NCI-H2227 treated with DMSO at 0.1 percent for 48 hours (cell line): ENCODE results near the gene PALLD.

Experiments
- DNase-seq: peaks from one replicate; lab custom pipeline; 2025; lab: John Stamatoyannopoulos, UW

Gene PALLD

DNA sequence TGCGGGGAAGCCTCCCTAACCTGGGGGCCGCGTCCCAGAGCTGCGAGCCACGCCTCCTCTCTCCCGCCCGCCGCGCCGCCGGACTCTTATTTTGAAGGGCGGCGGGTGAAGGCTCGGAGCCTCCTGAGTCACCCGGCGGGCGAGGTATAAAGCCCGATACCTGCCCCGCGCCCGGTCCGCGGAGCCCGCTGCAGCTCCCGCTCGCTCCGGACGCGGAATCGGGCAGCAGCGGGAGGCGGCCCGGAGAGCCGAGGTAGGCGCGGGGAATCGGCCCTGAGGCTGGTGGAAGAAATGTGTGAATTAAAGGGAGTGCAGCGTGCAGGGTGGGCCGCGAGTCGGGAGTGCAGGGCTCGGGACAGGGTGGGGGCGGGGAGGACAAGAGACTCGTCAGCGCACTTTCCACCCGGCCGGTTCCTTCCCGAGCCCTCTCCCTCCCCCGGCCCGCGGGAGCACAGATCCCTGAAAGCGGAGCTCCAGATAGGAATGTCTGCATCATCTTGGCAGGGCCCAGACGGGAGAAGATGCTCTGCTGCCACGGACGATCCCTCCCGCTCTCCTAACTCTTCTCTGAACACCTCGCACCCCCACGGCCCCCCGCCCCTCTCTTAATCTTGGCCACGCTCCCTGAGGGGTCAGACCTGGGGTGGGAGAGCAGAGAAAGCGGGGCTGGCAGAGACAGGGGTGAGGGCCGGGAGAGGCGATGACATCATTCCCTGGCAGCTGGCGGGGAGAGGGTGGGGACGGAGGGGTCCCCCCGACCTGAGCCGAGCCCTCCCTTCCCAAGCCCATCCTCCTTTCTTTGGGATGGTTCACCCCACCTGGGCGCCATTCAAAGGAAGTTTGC lies 335.3 kb downstream of the PALLD start:
- DNase-seq, result no peak

DNA sequence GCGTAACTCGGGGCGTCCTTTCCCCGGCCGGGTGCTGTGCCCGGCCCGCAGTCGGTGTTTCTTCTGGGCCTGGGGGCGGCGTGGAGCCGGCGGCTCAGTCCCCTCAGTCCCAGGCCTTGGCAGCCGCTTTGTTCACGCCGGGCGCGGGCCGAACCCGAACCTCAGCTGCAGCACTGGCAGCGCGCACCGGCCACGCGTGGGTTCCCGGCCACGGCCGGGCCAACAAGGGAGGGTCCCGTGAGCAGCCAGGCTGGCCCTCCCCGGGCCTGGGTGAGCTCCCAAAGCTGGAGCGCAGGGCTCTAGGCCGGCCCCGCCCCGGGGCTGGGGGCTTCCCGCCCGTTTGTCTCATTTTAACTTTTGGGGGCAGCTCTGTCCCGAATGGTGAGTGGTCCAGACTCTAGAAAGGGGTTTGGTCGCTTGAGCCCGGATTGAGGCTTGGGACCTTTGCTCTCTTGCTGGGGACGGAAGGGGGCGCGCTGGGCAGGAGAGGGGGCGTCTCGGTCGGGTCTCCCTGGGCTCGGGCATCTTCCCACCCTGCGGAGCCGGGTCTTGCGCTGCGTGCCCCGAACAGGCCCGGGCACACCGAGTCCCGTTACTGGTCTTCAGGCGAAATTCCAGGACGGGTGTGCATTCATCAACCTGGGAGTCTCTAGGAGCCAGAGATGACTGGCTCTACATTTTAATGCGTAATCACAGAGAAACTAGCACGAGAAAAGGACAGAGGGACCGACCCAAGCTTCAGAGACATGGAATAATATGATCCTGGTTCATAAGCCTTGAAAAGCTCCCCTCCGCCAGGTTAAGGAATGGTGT lies 336.1 kb downstream of the PALLD start:
- DNase-seq, result no peak

DNA sequence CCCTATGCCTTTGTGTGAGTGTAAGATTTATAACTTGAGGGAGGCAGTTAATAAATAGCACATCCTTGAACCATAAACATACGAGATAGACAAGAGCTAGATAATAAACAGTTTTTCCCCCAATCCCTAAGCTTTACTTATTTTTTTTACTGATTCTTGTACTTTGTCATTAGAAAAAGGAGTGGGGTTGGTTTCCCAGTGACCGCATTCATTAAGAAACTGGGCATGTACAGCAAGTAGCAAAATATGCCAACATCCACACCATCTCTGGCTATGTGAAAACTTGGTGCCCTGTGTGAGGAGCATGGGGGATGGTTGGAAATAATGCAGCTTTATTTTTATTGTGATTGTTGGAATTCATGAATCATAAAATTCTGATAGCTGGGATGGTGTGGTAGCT lies 337.0 kb downstream of the PALLD start:
- DNase-seq, result no peak

GRCh38 chr4:168835880-168836454 lies 339.1 kb downstream of the PALLD start:
- DNase-seq, result no peak

- DNase-seq, result no peak
Measured at GRCh38 chr4:168836490-168836889, 339.6 kb downstream of the PALLD start.

DNA sequence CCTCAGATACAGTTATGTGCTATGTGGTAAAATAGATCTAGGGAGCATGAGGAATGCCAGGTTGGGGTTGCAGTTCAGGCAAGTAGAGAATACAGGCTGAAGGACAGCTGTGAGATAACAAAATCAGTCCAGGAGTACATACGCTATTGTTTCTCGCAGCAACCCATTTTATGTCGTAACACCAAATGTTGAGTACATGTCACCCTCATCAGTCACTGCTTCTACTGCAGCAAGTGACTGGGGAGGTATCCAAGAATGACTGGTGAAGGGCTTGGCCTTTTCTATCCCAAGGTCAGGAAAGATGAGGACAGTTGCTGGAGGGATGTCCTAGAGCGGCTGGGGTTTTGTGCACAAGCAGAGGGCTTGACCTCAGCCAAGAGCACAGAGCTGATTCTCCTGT lies 341.1 kb downstream of the PALLD start:
- no peak for DNase-seq

GRCh38 chr4:168839758-168840391 lies 343.0 kb downstream of the PALLD start:
- DNase-seq, result no peak

GRCh38 chr4:168840392-168840763 lies 343.5 kb downstream of the PALLD start:
- DNase-seq, result no peak

DNA sequence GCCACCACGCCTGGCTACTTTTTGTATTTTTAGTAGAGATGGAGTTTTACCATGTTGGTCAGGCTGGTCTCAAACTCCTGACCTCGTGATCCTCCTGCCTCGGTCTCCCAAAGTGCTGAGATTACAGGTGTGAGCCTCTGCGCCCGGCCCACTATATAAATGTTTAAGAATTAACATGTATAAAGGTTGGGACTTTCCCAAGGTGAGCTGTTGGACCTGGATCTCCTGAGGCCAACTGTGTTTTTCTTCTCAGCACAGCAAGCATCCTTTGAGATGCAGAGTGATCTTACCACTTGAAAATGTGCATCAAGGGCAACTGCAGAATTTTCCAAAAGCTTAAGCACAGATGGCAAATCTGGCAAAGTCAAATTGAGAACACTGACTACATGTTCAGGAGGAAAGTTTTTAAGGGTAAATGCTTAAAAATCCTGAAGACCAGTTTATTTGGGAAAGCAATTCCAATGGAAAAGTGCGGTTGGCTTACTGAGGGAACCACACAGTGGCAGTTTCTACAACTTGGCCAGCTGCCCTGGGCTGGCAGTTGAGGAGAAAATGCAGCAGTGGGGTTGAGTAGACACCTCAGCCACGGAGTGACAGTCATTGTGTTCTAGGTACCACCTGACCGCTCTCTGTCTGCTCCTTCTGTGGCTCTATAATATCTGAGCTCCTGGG lies 344.3 kb downstream of the PALLD start:
- no peak for DNase-seq

DNA sequence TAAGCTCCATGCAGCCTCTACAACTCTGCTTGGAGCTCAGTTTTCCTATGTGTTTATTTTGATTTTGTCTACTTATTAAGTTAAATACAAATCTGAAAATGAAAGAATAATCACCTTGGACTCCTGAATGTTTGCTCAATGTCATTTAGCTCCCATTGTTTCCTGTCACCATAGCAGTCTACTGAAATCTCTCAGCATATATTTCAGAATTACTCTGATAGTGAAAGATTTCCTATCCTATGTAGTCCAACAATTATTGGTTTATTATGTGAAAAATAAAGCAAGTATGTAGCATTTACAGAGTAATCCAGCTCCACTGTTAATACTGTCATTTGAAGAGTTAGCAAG lies 344.8 kb downstream of the PALLD start:
- no peak for DNase-seq

GRCh38 chr4:168842186-168842585 lies 345.3 kb downstream of the PALLD start:
- DNase-seq, result no peak

- no peak for DNase-seq
Measured at GRCh38 chr4:168843635-168844034, 346.8 kb downstream of the PALLD start.

GRCh38 chr4:168844353-168845049 lies 347.6 kb downstream of the PALLD start:
- DNase-seq, result no peak

DNA sequence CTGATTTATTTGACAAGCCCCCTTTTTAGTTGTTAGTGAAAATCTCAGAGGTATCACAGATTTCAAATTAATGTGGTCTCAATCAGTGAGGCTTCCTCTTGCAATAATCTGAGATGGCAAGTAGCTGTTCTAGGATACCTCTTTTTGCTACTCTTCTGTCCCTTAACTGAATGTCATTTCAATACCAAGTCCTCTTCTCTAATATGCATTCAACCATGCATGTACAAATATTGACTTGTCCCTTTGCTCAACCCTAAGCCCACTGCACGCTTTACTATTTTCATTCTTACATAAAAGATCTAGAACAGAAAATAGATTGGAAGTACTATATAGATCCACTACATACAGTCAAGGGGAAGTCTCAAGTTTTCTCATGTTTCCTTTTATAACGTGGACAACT lies 349.0 kb downstream of the PALLD start:
- no peak for DNase-seq

GRCh38 chr4:168846414-168846813 lies 349.6 kb downstream of the PALLD start:
- DNase-seq, result no peak

DNA sequence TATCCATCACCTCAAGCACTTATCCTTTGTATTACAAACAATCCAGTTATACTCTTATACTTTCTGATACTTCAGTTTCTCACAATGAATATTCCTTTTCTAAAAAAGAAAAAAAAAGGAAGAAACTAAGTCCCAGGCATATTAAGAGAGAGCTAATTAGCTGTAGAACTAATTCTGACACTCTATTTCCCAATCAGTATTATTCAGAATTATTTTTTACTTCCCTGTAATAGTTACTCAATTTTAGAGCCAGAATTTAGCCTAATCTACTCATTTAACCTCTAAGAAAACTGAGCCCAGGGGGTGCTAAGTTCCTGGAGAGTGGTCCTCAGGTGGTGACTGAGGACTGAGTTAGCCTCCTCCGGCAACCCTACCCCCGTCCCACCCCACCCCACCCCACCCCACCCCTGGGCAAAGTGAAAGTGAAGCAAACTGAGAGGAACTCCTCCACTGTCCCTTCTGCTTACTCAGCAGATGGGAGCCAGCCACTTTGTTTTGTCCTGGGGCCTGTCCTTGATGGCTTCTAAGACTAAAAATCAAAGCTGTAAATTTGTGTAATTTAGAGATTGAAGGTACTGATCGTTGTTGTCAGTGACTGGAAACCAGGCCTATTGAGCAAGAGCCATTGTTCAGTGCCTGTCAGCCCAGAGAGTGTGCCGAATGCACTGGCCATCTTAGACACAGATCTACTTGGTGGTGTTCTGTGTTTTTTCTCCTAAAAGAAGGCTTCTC lies 351.1 kb downstream of the PALLD start:
- no peak for DNase-seq

- no peak for DNase-seq
Measured at GRCh38 chr4:168849030-168849675, 352.3 kb downstream of the PALLD start.

- no peak for DNase-seq
Measured at GRCh38 chr4:168849997-168850396, 353.1 kb downstream of the PALLD start.

GRCh38 chr4:168852387-168852786 lies 355.5 kb downstream of the PALLD start:
- DNase-seq, result no peak
